DMS114 treated with DMSO at 0.1 percent for 48 hours (cell line): Measurements from ENCODE around the gene FBXW2.
"Not testable (repeated sequence)": the region's sequence is repeated elsewhere in the genome, so short reads cannot be mapped to it uniquely, and the experiment has no call there.

Experiments
- DNase-seq: peaks from one replicate; lab custom pipeline; 2025; ENCODE audit not compliant: unreplicated experiment; lab: John Stamatoyannopoulos, UW

The FBXW2 gene

DNA sequence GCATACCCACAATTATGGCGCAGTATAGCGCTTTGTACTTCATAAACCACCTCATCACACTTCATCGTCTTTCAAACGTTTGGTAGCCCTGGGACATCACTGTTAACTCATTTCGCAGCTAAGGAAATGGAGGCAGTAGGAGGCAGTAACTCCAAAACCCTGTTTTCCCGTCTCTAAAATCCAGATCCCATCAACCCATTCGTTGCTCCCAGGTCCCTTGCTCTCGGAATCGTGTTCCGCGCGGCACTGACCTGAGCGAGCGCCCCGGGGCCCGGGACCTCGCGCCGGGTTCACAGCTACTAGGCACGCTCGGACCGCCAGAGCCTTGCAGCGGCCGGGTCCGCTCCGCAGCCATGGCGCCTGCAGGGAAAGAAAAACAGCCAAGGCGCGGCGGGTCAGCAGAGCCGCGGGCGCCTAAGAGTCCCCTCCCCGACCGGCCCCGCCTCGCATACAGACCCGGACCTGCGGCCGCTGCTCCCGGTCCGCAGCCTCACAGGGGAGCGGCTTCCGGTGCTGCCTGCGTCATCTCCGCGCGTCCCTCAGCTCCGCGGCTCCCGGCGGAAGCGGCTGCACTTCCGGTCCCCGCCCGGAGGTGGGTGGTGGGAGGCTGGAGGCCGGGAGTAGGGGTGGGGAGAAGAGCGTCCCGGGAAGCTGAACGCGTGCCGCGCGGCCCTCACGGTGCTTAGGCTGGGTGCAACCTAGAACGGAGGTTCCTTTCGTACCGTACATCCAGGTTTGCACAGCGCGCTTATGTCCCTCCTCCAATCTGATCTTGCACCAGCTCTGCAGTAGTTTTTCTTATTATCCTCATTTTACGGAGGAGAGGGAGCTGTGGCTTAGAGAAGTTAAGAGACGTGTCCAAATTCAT is at the start of gene FBXW2:
Gene FBXW2 (minus strand): TSS at position 519 of the 868 bp plus-strand sequence. CDS start 5,158 bp downstream, outside the sequence.
- peak; percentile 65 for DNase-seq

GRCh38 chr9:120841930-120842684 is 48.9 kb upstream of the FBXW2 start:
- DNase-seq, result no peak

DNA sequence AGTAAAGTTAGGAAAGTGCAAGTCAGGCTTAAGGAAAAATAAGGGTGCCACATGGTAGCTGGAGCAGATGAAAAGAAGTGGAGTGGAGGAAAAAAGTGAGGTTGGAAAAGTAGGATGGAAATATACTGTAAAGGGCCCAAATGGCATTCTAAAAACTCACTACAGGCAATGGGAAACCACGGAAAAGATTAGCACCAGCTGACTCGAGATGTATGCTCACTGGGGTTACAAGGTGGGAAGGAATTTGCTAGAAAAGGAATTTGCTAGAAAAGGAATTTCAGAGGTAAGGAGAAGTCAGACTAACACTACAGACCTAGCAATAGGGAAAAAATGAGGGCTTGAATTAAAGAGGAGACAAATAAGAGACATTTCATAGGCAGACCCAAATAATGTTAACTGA is 45.9 kb upstream of the FBXW2 start:
- DNase-seq, result no peak

DNA sequence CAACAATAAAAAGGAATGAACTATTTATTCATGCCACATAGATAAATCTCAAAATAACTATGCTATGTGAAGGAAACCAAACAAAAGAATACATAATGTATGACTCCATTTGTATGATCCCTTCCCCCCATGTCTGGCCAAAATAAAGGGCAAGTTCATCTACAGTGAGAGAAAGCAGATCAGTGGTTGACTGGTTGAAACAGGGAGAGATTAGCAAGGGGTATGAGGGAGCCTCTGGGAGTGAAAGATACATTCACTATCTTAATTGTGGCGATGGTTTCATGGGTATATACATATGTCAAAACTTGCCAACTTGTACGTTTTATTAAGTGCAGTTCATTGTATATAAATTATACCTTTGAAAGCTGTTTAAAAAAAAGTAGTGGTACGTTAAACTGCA is 44.7 kb upstream of the FBXW2 start:
- no peak for DNase-seq

GRCh38 chr9:120833325-120833724 is 40.1 kb upstream of the FBXW2 start:
- no peak for DNase-seq

DNA sequence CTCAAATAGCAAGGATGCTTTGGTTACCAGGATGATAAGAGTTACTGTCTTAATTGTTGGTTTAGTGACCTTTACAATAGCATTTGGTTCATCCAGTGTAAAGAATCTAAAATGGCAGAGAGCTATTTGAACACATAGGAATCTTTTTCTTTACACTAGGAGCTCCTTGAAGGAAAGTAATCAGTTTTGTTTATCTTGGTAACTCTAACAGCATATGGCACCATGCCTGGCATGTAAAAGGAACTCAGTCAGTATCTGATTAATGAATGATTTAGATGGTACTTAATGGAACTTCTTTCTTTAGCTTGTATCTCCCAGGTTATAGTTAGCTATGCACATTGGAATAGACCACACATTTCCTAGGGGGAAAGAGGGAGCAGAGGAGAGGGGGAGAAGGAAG is 39.6 kb upstream of the FBXW2 start:
- DNase-seq, result no peak

DNA sequence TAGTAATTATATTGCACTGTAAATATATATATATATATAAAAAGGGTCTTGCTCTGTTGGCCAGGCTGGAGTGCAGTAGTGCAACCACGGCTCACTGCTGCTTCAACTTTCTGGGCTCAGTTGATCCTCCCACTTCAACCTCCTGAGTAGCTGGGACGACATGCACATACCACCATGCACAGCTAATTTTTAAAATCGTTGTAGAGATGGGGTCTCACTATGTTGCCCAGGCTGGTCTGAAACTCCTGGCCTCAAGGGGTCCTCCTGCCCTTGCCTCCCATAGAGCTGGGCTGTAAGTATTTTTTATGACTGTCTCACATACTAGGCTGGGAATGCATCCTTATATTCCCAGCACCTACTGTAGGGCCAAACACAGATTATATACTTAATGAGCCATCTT is 37.6 kb upstream of the FBXW2 start:
- no peak for DNase-seq

DNA sequence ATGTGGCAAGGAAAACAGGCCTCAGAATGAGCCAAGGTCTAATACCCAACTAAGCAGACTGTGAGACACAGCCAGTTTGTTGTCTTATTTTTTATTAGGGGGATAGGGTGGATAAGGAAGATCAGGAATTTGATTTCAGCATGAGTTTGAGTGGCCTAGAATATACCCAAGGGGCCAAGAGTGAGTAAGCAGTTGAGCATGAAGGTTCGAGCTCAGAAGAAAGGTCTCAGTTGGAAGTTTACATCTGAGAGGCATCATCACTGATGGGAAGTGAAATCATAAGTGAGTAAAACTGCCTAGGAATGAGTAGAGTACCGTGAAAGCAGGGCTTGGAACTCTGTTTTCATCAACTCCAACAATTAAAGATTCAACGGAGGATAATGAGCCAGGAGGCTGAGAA is 36.9 kb upstream of the FBXW2 start:
- no peak for DNase-seq

- no peak for DNase-seq
Observed at GRCh38 chr9:120829650-120830049, 36.4 kb upstream of the FBXW2 start.

GRCh38 chr9:120820095-120820494 is 26.9 kb upstream of the FBXW2 start:
- no peak for DNase-seq

DNA sequence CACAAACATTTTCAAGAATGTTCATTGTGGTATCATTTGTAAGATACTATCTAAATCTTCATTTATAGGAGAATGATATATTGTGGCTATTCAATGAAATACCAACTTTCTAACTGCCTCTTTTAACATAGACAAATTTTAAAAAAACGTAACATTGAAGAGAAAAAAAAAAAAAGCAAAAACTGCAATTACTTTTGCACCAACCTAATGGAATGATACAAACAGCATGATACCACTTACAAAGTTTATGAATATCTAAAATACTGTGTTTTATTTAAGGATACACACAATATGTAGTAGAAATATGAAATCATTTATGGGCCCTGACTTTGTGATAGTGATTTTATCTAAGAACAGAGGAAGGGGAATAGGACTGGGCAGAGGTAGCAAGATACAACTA is 25.4 kb upstream of the FBXW2 start:
- no peak for DNase-seq

GRCh38 chr9:120815075-120815474 is 21.9 kb upstream of the FBXW2 start:
- no peak for DNase-seq

DNA sequence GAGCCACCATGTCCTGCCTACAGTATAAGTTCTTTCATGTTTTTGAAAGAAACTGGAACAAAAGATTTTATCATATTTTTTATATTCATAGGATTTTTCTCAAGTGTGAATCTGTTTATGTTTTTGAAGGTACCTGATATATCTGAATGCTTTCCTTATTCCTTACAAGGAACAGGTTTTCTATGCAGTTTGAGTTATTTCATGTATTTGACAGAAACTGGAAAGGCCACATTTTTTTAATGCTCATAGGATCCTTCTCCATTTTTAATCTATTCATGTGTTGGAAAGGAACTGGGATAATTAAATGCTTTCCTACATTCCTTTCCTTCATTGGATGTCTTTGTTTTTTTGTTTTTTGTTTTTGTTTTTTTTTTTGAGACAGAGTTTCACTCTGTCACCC is 15.7 kb upstream of the FBXW2 start:
- no peak for DNase-seq

GRCh38 chr9:120807607-120808379 is 14.6 kb upstream of the FBXW2 start:
- no peak for DNase-seq

DNA sequence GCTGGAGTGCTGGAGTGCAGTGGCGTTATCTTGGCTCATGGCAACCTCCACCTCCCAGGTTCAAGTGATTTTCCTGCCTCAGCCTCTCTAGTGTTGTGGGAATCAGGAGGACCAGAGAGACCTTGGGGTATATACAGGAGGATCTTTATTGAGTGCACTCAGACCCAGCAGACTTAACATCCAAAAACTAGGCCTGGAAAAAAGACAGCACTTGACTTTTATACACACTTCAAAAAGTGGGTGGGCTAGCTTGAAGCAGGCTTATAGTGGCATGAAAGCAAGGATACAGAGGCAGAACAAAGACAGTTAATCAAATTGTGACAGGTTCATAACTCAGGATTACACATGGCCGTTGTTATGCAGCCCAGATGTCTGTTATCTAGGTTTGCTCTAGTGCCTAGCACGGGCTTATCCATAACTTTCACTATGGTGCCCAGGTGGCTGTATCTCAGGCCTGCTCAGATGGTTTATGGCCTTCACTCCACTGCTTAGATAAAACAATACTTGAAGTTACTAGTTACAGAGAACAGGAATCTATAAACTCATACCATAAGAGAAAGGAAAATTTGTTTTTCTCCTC is 11.7 kb upstream of the FBXW2 start:
- not testable (repeated sequence) for DNase-seq

- no peak for DNase-seq
Observed at GRCh38 chr9:120801441-120801840, 8.2 kb upstream of the FBXW2 start.

DNA sequence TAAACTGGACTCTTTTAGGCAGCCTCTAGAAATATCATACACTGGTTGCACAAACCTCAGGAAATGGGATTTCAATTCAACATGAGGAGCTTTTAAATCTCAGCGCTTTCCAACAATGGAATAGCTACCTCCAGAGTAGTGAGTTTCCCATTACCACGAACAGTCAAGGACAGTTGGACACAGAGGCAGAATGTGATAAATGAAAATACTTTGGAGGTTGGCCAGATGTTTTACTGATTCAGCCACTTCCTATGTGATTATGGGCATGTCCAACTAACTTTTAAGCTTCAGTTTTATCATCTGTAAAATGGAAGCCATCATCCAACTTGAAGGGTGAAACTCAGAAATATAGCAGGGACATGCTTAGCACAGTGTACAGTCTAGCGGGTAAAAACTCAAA is 2.1 kb downstream of the FBXW2 start:
- no peak for DNase-seq

- DNase-seq, result no peak
Observed at GRCh38 chr9:120787933-120788332, 5.3 kb downstream of the FBXW2 start.

DNA sequence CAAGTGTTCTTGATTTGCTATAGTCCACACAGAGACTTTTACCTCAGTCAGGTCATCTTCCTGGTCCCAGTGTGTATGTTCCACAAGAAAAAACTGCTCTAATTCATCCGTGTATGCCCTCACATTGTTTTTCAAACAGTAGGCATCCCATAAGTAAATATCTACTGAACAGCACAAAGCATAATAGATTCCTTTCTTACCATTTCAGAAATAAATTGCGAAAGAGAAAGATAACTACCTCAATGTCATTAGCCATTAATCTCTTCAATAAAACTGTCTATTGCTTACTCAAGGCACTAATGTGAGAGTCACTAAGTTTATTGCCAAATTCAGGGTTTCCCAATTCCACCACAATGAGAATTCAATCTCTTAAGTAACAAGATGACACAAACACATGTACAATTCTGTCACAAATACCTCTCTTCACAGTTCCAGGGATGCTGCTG is 9.6 kb downstream of the FBXW2 start:
- no peak for DNase-seq

DNA sequence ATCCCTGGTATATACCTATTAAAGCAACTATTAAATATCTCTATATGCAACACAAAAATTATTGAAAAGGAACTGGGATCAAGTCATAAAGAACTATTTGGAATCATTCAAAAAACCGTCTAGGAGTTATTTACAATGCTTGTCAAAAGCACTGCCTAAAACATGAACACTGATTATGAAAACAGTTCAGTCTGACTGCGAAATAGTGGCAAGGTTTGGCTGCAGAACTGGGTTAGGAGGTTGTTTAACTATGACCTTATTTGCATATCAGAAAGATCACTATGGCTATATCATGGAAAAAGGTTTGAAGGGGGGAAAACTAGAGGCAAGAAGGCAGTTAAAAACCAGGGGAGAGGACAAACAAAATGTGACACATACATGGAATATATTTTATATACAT is 12.0 kb downstream of the FBXW2 start:
- no peak for DNase-seq

DNA sequence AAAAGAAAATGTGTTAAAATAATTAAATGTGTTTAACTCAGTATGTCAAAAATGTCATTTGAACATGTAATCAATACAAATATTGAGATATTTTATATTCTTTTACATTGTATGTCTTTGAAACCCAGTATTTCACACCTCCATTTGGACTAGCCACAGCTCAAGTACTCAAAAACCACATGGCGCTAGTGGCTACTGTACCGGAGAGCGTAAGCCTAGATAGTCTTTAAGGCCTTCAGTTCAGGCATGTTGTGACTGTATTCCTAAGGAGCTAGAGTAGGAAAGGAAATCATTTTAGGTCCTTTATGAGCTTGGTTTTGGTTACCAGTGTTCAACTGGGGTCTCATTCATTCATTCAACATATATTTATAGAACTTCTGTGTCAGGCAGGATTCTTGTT is 12.8 kb downstream of the FBXW2 start:
- DNase-seq, result no peak
